Activated CD8-positive, alpha-beta memory T cell treated with anti-CD3 and anti-CD28 coated beads for 48 hours (primary cell): ENCODE results near the gene CASZ1.

Experiments used
- DNase-seq, 3 experiments: peaks; one replicate each; pipeline ENCODE4 v3.0.0-alpha.2; 2020; ENCODE audit warnings: low read depth in 2 of 3, low spot score in 2 of 3

CASZ1 gene

DNA sequence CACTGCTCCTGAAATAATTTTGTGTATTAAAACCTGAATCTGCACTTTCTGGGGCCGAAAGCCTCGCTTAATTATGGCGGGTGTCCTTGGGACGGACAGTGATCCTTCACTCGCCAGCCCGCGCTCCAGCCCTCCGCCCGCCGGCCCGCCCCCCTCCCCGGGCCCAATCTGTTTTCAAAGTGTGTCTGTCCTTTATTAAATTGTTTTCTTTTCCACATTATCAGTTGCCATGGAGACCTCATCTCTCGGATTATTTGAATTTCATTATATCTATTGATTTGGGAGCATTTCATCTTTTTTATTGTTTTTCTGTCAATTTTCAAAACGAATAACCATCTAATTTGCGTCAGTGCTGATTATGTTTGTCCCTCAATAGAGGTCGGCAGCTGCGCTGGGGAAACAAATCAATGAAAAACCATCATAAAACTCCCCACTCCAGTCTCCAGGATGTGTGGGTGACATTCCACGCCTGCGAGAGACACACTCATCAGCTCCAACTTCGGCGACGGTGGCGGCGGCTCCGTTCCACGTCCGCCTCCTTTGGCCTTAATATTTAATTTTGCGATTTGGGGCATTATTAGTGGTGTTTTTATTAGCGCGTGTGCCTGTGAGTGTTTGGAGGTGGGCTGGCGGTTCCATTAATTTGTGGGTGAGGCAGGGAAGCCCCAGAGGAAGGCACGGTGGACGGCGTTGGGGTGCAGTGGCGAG lies 123.9 kb downstream of the CASZ1 start:
- no peak for DNase-seq

GRCh38 chr1:10671622-10672342 lies 124.7 kb downstream of the CASZ1 start:
- no peak for DNase-seq

- DNase-seq, result no peak
Observed at GRCh38 chr1:10671090-10671489, 125.4 kb downstream of the CASZ1 start.

DNA sequence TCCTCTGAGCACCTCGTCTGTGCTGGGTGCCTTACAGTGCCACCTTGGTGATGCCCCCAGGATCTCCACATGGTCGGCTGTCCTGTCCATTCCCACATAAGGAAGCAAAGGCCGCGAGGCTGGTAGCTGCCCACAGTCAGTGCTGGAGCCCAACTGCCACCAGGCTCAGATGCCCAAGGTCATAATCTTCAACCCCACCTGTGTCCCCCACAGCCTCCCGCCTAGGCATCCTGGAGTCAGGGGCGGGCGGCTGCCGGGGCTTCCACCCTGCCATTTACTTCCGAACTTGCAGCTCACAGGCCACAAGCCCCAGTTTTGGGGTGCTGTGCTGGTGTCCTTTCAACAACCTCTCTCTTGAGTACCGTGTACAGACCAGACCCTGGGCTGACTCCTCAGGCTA lies 126.3 kb downstream of the CASZ1 start:
- no peak for DNase-seq

DNA sequence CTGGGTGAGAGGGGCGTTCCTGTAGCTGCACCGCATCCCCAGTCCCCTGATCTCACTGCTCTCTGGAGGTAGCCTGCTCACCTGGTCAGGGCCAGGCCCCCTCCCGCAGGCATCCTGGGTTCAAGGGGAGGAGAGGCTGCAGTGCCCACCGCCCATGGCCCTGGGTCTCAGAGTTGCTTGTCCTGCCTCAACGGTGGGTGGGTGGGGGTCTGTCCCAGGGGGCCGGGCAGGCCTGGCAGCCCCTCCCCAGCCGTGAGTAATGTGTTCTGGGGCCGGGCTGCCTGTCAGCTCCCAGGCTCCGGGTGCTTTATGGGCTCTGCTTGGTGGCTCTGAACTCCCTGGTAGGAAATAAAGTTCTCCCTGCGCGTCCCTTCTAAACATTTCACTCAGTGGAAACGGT lies 126.9 kb downstream of the CASZ1 start:
- DNase-seq, result no peak

- DNase-seq, result no peak
Observed at GRCh38 chr1:10667861-10668761, 128.3 kb downstream of the CASZ1 start.

DNA sequence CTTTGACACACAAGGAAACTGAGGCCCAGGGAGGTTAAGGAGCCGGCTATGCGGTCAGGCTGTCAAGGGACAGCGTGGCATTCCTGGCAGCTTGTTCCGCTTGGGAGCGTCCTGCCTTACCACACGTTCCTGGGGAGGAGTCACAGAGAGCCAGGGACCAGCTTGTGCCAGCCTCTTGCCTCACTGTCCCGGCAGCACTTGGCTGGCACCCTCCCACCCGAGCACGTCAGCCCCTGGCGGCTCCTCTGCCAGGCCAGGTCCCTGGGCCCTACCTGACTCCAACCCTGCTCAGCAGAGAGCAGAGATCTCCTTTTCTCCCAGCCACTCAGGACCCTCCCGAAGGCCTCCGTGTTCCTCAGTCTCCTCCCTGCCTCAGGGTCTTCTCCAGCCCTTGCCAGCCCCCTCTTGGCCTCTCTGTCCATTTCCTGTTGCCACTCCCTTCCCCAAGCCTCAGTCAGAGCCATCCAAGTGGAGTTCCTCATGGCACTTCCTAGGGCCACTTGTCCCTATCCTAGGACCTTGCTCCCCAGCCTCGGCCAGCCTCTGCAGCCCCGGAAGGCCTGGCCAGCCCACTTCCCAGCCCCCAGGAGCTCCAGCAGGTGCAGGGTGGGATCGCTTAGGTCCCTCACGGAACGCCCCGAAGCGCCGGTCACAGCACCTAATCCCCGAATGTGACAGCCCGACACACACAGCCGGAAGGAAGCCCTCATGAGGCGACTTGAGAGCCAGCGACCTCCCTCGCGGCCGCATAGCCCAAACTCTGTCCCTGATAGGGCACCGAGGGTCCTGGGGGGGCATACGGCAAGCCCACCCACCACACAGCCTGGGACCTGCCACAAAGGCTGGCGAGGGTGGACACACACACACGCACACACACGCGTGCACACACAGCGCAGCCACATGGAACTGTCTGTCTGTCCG lies 130.3 kb downstream of the CASZ1 start:
- no peak for DNase-seq

DNA sequence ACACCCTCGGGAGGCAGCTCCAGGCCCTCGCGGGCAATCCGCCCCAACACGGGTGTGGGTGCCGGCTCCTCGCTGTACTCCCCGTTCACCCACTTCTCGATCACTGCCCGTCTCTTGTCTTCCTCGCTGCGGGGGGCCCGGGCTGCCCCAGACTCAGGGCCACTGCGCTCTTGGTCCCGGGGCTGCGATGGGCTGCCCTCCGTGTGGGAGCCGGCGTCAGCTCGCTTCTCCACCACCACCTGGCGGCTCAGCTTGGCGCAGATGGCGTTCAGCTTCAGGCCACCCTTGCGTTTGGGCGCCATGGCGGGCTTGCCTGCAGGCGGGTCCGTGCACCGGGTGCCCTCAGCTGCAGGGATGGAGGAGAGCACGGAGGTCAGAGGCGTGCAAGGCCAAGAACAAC lies 131.2 kb downstream of the CASZ1 start:
- no peak for DNase-seq

GRCh38 chr1:10664251-10664650 lies 132.2 kb downstream of the CASZ1 start:
- DNase-seq, result no peak

DNA sequence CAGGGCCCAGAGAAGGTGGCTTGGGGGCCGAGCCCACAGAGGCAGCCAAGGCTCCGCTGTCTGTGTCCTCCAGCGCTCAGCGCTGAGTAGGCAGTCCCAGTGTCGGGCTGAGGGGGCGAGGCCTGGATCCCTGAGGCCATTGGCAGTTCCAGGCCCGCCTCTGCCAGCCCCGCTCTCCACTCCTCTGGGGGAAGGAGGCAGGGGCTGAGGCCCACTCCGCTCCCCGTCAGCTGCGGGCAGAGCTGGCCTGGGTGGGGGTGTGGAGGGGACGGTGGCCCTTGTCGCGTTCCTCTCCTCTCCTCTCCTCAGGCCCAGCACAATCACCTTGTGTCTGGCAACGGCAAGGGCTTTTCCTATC lies 132.8 kb downstream of the CASZ1 start:
- no peak for DNase-seq

DNA sequence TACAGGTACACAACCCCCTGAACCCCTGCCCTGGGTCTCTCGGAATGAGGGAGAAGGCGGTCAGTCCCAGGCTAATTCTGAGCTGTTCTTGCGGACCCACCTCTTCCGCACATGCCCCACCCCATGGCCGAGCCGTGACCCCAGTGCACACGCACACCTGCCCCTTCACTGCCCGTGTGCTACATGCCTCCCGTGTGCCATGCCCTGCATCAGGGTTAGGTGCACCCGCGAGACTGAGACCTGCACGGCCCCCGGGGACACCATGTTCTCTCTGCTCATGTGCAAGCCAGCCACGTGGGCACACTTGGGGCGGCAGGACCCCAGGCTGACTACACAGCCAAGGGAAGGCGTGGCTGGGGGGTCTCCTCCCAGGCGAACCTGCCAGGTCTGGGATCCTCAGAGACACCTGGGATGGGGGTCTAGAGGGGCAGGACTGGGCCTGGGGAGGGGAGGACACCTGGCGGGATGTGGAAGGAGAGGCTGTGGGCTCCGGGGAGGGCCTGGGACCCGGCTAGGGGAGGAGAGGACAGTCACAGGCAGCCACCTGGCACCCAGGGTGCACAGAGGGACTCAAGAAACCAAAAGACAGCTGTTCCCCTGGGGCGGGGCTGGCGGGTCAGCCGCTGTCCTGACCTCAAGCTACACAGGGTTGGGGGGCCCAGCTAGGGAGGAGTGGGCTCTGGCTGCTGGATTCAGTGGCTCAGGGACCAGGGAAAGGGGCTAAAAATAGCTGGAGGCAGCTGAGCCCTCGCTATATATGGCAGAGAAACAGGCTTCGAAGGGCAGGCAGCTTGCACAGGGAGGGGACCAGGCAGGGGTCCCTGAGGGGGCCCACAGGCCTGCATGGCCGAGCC lies 133.4 kb downstream of the CASZ1 start:
- no peak for DNase-seq

- DNase-seq, result no peak
Observed at GRCh38 chr1:10662090-10662688, 134.3 kb downstream of the CASZ1 start.

GRCh38 chr1:10661453-10661852 lies 135.0 kb downstream of the CASZ1 start:
- no peak for DNase-seq

DNA sequence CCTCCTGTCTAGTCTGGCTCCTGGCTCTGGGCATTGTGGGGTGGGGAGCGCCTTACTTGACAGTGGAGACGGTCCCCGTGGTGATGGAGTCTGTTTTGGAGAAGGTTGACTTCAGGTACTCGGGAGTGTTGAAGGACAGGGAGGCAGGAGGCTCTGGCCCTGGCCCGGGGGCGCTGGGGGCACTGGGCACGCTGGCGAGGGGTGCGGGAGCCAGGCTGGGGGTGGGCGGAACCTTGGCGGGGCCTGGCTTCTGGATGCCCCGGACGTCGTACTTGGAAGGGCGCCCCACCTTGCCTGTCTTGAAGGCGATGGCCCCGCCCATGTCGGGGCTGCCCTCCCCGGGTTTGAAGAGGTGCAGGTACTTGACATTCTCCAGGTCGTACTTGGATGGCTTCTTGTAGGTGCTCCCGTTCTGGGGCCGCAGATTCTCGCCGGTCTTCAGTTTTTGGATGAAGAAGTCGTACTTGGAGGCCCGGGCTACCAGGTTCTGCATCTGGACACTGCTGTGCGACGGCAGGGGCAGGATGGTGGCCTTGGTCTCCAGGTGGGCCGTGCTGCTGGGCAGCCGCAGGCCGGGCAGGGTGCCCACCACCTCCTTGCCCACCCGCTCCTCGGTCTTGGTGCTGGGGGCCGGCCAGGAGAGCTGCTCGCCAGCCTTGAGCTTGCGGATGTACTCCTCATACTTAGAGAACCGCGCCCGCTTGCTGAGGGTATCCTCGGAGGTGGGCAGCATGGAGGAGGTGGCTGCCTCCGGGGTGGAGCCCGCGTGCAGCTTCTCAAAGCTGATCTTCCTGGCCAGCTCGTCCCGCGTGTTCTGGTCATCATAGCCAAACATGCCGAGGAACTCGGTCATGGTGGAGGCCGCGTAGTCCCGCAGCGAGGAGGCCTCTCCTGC lies 136.6 kb downstream of the CASZ1 start:
- DNase-seq, result no peak

DNA sequence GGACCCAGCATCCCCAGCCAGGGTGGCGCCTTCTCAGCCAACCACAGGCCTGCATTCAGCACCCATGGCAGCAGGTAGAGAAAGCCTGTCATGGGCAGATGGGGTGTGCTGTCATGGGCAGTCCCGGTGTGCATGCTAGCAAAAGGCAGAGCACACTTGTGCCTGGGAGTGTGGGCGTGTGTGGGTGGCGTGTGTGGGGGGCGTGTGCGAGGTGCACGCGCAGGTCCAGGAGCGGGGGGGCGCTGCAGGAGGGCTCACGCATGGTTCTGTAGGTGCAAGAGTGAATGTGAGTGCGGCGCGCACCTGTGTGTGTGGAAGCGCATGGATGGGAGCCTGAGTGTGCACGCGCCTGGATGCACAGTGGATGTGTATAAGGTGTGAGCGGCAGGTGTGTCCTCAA lies 137.2 kb downstream of the CASZ1 start:
- DNase-seq, result no peak

DNA sequence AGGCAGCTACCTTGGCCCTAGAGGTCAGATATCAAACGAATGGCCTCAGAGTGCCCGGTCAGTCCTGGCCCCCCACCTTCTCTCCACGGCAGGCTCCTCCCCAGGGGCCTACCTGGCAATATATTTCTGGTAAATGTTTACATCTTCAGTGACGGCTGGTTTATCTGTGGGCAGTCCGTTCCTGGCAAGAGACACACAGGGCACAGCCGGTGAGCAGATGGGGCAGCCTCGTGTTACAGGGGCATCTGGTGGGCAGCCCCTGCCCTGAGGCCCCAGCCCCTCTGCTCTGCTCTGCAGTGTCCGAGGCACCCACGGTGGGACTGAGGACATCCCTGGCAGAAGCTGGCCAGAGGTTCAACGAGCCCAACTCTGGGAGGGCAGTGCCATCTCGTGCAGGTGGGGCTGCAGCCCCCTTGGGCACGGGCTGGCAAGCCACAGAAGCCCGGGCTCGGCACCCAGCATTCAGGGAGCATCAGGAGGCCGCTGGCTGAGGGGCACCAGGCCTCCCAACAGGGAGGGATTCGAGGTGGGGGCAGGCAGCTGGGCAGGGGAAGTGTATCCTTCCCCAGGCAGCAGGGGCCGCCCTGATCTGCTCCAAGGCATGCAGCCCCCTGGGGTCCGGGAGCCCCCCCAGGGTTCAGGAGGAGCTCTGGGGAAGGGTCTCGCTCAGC lies 137.9 kb downstream of the CASZ1 start:
- no peak for DNase-seq

DNA sequence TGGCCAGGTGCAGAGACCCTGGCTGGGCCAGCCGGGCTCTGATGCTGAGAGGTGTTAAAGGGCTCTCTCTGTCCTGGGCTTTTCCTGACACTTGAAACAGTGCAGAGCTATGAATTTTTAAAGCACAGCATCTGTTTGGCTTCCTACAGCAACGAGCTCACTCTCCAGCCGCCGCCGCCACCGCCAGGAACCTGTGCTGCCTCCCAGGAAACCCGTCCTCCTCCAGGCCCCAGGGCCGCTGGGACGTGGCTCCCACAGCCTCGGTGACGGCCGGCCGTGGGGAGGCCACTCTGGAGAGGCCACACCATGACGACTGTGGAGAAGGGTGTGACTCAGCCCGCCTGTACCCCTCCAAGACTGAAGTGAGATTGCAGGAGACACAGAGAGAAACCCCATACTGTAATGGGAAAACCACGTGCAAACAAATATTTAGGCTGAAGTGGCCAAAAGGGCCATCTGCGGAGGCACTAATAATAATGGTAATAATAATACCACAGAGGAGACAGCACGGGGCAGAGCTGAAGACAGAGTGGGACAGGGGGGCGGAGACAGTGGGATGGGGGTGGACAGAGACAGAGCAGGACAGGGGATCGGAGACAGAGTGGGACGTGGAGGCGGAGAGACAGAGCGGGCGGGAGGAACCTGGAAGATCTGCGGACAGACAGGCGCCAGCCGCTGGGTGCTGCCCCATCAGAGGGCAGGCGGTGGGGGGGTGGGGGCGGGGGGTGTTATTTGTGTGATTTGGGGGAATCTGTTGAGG lies 139.2 kb downstream of the CASZ1 start:
- DNase-seq, result no peak
